K562 (cell line): ENCODE data around the gene ZNF24. TPM values are rescaled to one million over a fixed set of nuclear protein-coding genes. Genes with fewer than 3 reads are reported as not detected.

Experiments
- ATAC-seq: fragments of 200-7000 bp; cut with Tn5 transposase; 3 replicates; pipeline ENCODE4 v1.9.1; 2020; ENCODE audit warnings: moderate library complexity
- BruUV-seq: library from RNA; stranded (reverse); fragments of 400-500 nt; replicated peaks from 2 replicates; lab custom pipeline; 2021; lab: Mats Ljungman, UMichigan
- CTCF ChIA-PET: fragments of 300-600 bp; formaldehyde crosslinking; extraction: SDS; loops from one replicate; lab custom pipeline; 2021; ENCODE audit warnings: low intra/inter-chr PET ratio; lab: Yijun Ruan, JAX
- POLR2A ChIA-PET: fragments of 300-600, 350-650 bp; sonication (Branson Sonifier 250); formaldehyde crosslinking; extraction: SDS; loops from one replicate; lab custom pipeline; 2021; ENCODE audit warnings: antibody characterized with exemption, inconsistent platforms; lab: Yijun Ruan, JAX
- DNase-seq, 4 experiments: peaks; one replicate each; pipeline versions ENCODE4 v3.0.0 to v3.0.0-alpha.2; 2011 to 2018; ENCODE audit warnings: low spot score in 3 of 4, mixed read lengths in 3 of 4; ENCODE audit errors: extremely low read depth in 1 of 4
- FAIRE-seq: peaks from 2 replicates; lab custom pipeline; 2011; peaks lifted over from hg19 to GRCh38; lab: Jason Lieb, UNC
- H2AFZ ChIP-seq: 2 replicates; pipeline ENCODE4 v1.6.0; 2011; ENCODE audit warnings: low read depth, low read length, control low read depth, inconsistent platforms
- H3K27ac ChIP-seq: fragments of 200-600 bp; 3 replicates; pipeline ENCODE4 v1.8.0; 2011; ENCODE audit warnings: low read depth, mild to moderate bottlenecking, control low read depth, inconsistent platforms, low read length, moderate library complexity, mixed read lengths; ENCODE audit errors: extremely low read depth
- H3K27me3 ChIP-seq, 2 experiments: fragments of 300-600 bp in 1 of 2; 2 replicates in 1 of 2; 3 replicates in 1 of 2; pipeline versions ENCODE4 v1.6.0 to v1.8.0; 2011; ENCODE audit warnings: inconsistent platforms in 2 of 2, low read length in 2 of 2, mild to moderate bottlenecking in 1 of 2, mixed read lengths in 1 of 2, moderate library complexity in 1 of 2; ENCODE audit not compliant: control insufficient read depth in 2 of 2, insufficient read depth in 2 of 2
- H3K36me3 ChIP-seq: fragments of 300-600 bp; 3 replicates; pipeline ENCODE4 v1.8.0; 2011; ENCODE audit warnings: mild to moderate bottlenecking, low read length, inconsistent platforms; ENCODE audit not compliant: control insufficient read depth, insufficient read depth
- H3K4me1 ChIP-seq, 2 experiments: fragments of 200-600 bp in 1 of 2; replicated peaks in 1 of 2; 2 replicates in 1 of 2; 3 replicates in 1 of 2; pipeline versions ENCODE4 v1.5.1 to v1.8.0; 2011; ENCODE audit warnings: inconsistent platforms in 2 of 2, low read length in 2 of 2, mild to moderate bottlenecking in 1 of 2, mixed read lengths in 1 of 2, moderate library complexity in 1 of 2; ENCODE audit not compliant: control insufficient read depth in 2 of 2, insufficient read depth in 2 of 2
- H3K4me2 ChIP-seq: 2 replicates; pipeline ENCODE4 v1.6.1; 2011; ENCODE audit warnings: low read length, control low read depth, inconsistent platforms, mixed read lengths; ENCODE audit not compliant: insufficient read depth
- H3K4me3 ChIP-seq: fragments of 200-600 bp; sonication (generic), shearing (Covaris generic); 2 replicates; pipeline ENCODE4 v1.5.1; 2016; ENCODE audit warnings: control low read depth, inconsistent platforms
- H3K79me2 ChIP-seq: fragments of 200-600 bp; 3 replicates; pipeline ENCODE4 v1.8.0; 2011; ENCODE audit warnings: low read length, inconsistent platforms; ENCODE audit not compliant: control insufficient read depth, insufficient read depth
- H3K9ac ChIP-seq, 2 experiments: 2 replicates each; pipeline versions ENCODE4 v1.6.0 to v1.6.1; 2011; ENCODE audit warnings: low read depth in 2 of 2, low read length in 2 of 2, control low read depth in 1 of 2, inconsistent platforms in 1 of 2, mild to moderate bottlenecking in 1 of 2, mixed read lengths in 1 of 2; ENCODE audit not compliant: insufficient read depth in 1 of 2
- H3K9me1 ChIP-seq: one replicate; pipeline ENCODE4 v1.6.0; 2011; ENCODE audit warnings: inconsistent platforms, mild to moderate bottlenecking, low read length, moderate library complexity; ENCODE audit not compliant: control insufficient read depth, insufficient read depth
- H3K9me3 ChIP-seq: replicated peaks from 2 replicates; pipeline ENCODE4 v1.5.1; 2011; ENCODE audit warnings: low read depth, low read length, inconsistent platforms; ENCODE audit not compliant: control insufficient read depth, insufficient read depth
- H4K20me1 ChIP-seq: replicated peaks from 2 replicates; pipeline ENCODE4 v1.6.1; 2011; ENCODE audit warnings: low read length, inconsistent platforms, mixed read lengths; ENCODE audit not compliant: control insufficient read depth, insufficient read depth
- ARID2 ChIP-seq: fragments of 450-650 bp; IDR thresholded peaks from 2 replicates; pipeline ENCODE4 v1.6.1; 2017; ENCODE audit warnings: antibody characterized with exemption, mild to moderate bottlenecking
- COPS2 ChIP-seq: fragments of 450-650 bp; conservative IDR thresholded peaks from 2 replicates; pipeline ENCODE4 v1.6.1; 2016; ENCODE audit warnings: mild to moderate bottlenecking, moderate library complexity
- GTF2F1 ChIP-seq: IDR thresholded peaks from 2 replicates; pipeline ENCODE4 v1.6.1; 2011; ENCODE audit warnings: low read depth, low read length, improper control_type of control experiment
- MAZ ChIP-seq, 2 experiments: fragments of 450-650 bp in 1 of 2; sonication (generic) in 1 of 2; formaldehyde crosslinking; IDR thresholded peaks in 1 of 2; conservative IDR thresholded peaks in 1 of 2; 2 replicates each; pipeline versions ENCODE4 v1.4.0 to v1.5.0; 2020; ENCODE audit warnings: mild to moderate bottlenecking in 1 of 2, missing genetic modification reagents in 1 of 2
- MTA2 ChIP-seq: fragments of 450-650 bp; IDR thresholded peaks from 2 replicates; pipeline ENCODE4 v1.6.1; 2016; ENCODE audit warnings: low read depth
- NFATC3 ChIP-seq: fragments of 450-650 bp; IDR thresholded peaks from 2 replicates; pipeline ENCODE4 v1.6.1; 2017; ENCODE audit warnings: mild to moderate bottlenecking
- NFRKB ChIP-seq: fragments of 450-650 bp; IDR thresholded peaks from 2 replicates; pipeline ENCODE4 v1.6.1; 2016; ENCODE audit warnings: low read depth
- POLR2AphosphoS2 ChIP-seq: IDR thresholded peaks from 2 replicates; pipeline ENCODE4 v1.6.1; 2012; ENCODE audit warnings: low read length, improper control_type of control experiment
- POLR3G ChIP-seq: IDR thresholded peaks from 2 replicates; pipeline ENCODE4 v1.6.1; 2011; ENCODE audit not compliant: insufficient read length, insufficient replicate concordance; ENCODE audit errors: extremely low read depth
- RBFOX2 ChIP-seq: fragments of 200-400 bp; formaldehyde crosslinking; IDR thresholded peaks from 2 replicates; pipeline ENCODE4 v1.6.1; 2017; ENCODE audit warnings: low read depth, mild to moderate bottlenecking, low read length, moderate library complexity
- RFX5 ChIP-seq: IDR thresholded peaks from 2 replicates; pipeline ENCODE4 v1.6.1; 2011; ENCODE audit warnings: low read depth, mild to moderate bottlenecking, improper control_type of control experiment, low read length
- SMARCE1 ChIP-seq: fragments of 450-650 bp; IDR thresholded peaks from 2 replicates; pipeline ENCODE4 v1.7.1; 2016; ENCODE audit warnings: mild to moderate bottlenecking
- SRSF7 ChIP-seq: fragments of 200-400 bp; formaldehyde crosslinking; optimal IDR thresholded peaks from 2 replicates; pipeline ENCODE3; 2017; ENCODE audit warnings: mild to moderate bottlenecking, low read depth, low read length
- ZNF184 ChIP-seq: sonication (generic); formaldehyde crosslinking; IDR thresholded peaks from 2 replicates; pipeline ENCODE4 v1.5.0; 2020; ENCODE audit warnings: missing genetic modification reagents
- WGBS: fragments of 100-300 bp; shearing (Covaris generic); methylation state at CpG from one replicate; pipeline ENCODE4 v1.1.6; 2016; ENCODE audit warnings: low coverage, mixed read lengths; ENCODE audit not compliant: insufficient coverage; ENCODE audit errors: missing lambda C conversion rate; 5-methylcytosine and 5-hydroxymethylcytosine counted together
- in situ Hi-C: fragments of 300-500 bp; cut with MboI; formaldehyde crosslinking; loops from 4 replicates; pipeline ENCODE4 v1.15.0; 2018; ENCODE audit warnings: inconsistent platforms, mixed read lengths
- intact Hi-C: fragments of 100-400 bp; cut with micrococcal nuclease; formaldehyde crosslinking; loops from 2 replicates; pipeline ENCODE4 v1.14.2; 2022
- polyA plus RNA-seq, 8 experiments: library from polyadenylated mRNA; depleted of rRNA in 4 of 8; stranded (reverse) in 5 of 8; unstranded in 3 of 8; fragments of >200 nt; fragmentation: Nextera tagmentation in 2 of 8; fragmentation: Illumina TruSeq in 1 of 8; extraction: Ambion mirVana in 2 of 8; extraction: Trizol in 1 of 8; gene quantifications; 2 replicates each; pipeline versions ENCODE4 v1.2.1 to v1.2.3, GENCODE V29; 2011 to 2014; ENCODE audit warnings: inconsistent platforms in 1 of 8, missing spikeins in 1 of 8
- total RNA-seq, 7 experiments: library from RNA; depleted of rRNA in 6 of 7; stranded (reverse); fragments of >200 nt in 6 of 7; fragmentation: Illumina TruSeq in 2 of 7; extraction: Trizol in 2 of 7; gene quantifications; 2 replicates each; pipeline versions ENCODE4 v1.2.1 to v1.2.3, GENCODE V29; 2011 to 2021; ENCODE audit warnings: low replicate concordance in 1 of 7
- TF ChIP-seq, protein P1 (sequence below): fragments of 450-650 bp; formaldehyde crosslinking; IDR thresholded peaks from 2 replicates; pipeline ENCODE4 v1.4.0; 2020; ENCODE audit warnings: mild to moderate bottlenecking
- TF ChIP-seq, protein P2 (sequence below): IDR thresholded peaks from 3 replicates; pipeline ENCODE4 v1.6.1; 2011; ENCODE audit warnings: borderline replicate concordance, mild to moderate bottlenecking, moderate library complexity; ENCODE audit not compliant: insufficient read length; ENCODE audit errors: extremely low read depth
- TF ChIP-seq, protein P3 (sequence below): fragments of 450-650 bp; formaldehyde crosslinking; IDR thresholded peaks from 2 replicates; pipeline ENCODE4 v1.4.0; 2020; ENCODE audit warnings: mild to moderate bottlenecking, mixed read lengths

ZNF24 gene
- total and polyA plus RNA-seq, 9 of the 15 experiments (the other 6 are each of a cell fraction or from before 2014, with no cell fraction given) = 35.7 to 72.8 (median 54.1) TPM

DNA sequence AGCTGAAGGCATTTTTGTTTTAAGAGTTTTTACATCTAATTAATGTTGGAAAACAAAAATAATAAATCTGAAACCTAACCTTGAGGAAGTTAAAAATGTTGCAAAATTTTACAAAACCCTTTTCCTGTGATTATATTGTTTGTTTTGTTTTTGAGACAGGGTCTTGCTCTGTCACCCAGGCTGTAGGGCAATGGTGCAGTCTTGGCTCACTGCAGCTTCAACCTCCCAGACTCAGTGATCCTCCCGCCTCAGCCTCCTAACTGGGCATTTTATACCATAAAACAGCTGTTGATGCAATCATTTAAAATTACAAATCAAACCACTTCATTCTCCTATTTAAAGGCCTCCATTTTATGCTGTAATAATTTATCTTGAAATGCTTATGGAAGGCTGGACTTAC is 1.7 kb upstream of the ZNF24 start:
- Histone ChIP-seq H3K27ac (no peak overlapping the region), H3K4me1 (peaks cover 8 to 10% of the 10 kb centered on the region in 2 experiments; a peak in 4 of 5 replicates), H3K27me3 (no peaks in the 10 kb centered on the region), H4K20me1 (peaks cover 9% of the 10 kb centered on the region), H3K9ac (no peak overlapping the region), H3K4me3 (no peak overlapping the region), H3K9me3 (no peaks in the 10 kb centered on the region), H3K36me3 (peaks cover 21% of the 10 kb centered on the region; the same call in 1 of the 3 replicates)
- ATAC-seq (no peak), FAIRE-seq (no peak)
- no TSS peak for BruUV-seq
- POLR2A ChIA-PET = interaction anchor here (0.5 to 1.8 kb wide), 4 partner anchors 8 to 18 kb away, joined by 3 to 6 read pairs (median 4); no protein-coding TSS in a partner anchor
- intact Hi-C loops = loop anchor here (10.0 kb wide), 1 partner anchor 301 kb away; the partner anchor contains the start of gene MAPRE2
- no peak for TF ChIP-seq ZNF184 (CRISPR knock-in tag)
- TF ChIP-seq POLR2AphosphoS2 = no peak
- TF ChIP-seq MTA2 = no peak
- TF ChIP-seq RFX5 = no peak
- TF ChIP-seq COPS2 = no peak
- no peak for TF ChIP-seq SMARCE1
- no peak for TF ChIP-seq SRSF7
- TF ChIP-seq, protein P1, sequence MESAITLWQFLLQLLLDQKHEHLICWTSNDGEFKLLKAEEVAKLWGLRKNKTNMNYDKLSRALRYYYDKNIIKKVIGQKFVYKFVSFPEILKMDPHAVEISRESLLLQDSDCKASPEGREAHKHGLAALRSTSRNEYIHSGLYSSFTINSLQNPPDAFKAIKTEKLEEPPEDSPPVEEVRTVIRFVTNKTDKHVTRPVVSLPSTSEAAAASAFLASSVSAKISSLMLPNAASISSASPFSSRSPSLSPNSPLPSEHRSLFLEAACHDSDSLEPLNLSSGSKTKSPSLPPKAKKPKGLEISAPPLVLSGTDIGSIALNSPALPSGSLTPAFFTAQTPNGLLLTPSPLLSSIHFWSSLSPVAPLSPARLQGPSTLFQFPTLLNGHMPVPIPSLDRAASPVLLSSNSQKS = no peak
- TF ChIP-seq NFRKB = no peak
- no peak for TF ChIP-seq ARID2
- no peak for TF ChIP-seq MAZ (CRISPR knock-in tag; conservative IDR thresholded peaks at IDR 0.05 in 1 of 2, IDR thresholded peaks at IDR 0.05 in 1 of 2)
- TF ChIP-seq, protein P2, sequence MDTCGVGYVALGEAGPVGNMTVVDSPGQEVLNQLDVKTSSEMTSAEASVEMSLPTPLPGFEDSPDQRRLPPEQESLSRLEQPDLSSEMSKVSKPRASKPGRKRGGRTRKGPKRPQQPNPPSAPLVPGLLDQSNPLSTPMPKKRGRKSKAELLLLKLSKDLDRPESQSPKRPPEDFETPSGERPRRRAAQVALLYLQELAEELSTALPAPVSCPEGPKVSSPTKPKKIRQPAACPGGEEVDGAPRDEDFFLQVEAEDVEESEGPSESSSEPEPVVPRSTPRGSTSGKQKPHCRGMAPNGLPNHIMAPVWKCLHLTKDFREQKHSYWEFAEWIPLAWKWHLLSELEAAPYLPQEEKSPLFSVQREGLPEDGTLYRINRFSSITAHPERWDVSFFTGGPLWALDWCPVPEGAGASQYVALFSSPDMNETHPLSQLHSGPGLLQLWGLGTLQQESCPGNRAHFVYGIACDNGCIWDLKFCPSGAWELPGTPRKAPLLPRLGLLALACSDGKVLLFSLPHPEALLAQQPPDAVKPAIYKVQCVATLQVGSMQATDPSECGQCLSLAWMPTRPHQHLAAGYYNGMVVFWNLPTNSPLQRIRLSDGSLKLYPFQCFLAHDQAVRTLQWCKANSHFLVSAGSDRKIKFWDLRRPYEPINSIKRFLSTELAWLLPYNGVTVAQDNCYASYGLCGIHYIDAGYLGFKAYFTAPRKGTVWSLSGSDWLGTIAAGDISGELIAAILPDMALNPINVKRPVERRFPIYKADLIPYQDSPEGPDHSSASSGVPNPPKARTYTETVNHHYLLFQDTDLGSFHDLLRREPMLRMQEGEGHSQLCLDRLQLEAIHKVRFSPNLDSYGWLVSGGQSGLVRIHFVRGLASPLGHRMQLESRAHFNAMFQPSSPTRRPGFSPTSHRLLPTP = no peak
- TF ChIP-seq POLR3G = no peak
- no peak for TF ChIP-seq GTF2F1
- TF ChIP-seq, protein P3, sequence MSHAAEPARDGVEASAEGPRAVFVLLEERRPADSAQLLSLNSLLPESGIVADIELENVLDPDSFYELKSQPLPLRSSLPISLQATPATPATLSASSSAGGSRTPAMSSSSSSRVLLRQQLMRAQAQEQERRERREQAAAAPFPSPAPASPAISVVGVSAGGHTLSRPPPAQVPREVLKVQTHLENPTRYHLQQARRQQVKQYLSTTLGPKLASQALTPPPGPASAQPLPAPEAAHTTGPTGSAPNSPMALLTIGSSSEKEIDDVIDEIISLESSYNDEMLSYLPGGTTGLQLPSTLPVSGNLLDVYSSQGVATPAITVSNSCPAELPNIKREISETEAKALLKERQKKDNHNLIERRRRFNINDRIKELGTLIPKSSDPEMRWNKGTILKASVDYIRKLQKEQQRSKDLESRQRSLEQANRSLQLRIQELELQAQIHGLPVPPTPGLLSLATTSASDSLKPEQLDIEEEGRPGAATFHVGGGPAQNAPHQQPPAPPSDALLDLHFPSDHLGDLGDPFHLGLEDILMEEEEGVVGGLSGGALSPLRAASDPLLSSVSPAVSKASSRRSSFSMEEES (CRISPR knock-in tag) = no peak
- TF ChIP-seq NFATC3 = no peak
- TF ChIP-seq RBFOX2 = no peak
- TF ChIP-seq, all 486 proteins: peak for 0
- H3K79me2 ChIP-seq = peaks cover 33% of the 10 kb centered on the region
- WGBS = 57% methylated on average over 1 of the region's 1 CpG
- CTCF ChIA-PET = no interaction called here
- no peaks in the 10 kb centered on the region for H3K9me1 ChIP-seq
- DNase-seq = no peak
- H3K4me2 ChIP-seq = no peak overlapping the region
- H2AFZ ChIP-seq = peak overlapping the region; percentile 51
- in situ Hi-C loops = no loop called here
